HepG2 (cell line): Measurements from ENCODE around the gene SLC25A19. TPM values are rescaled to one million over a fixed set of nuclear protein-coding genes. Genes with fewer than 3 reads are reported as not detected.

Source experiments
- CENPBD1 ChIP-seq: sonication (generic); formaldehyde crosslinking; IDR thresholded peaks from 2 replicates; pipeline ENCODE4 v1.8.0; 2022; ENCODE audit warnings: missing genetic modification reagents, low read depth, mild to moderate bottlenecking, borderline replicate concordance
- HMGA1 ChIP-seq: sonication (generic); formaldehyde crosslinking; conservative IDR thresholded peaks from 2 replicates; pipeline ENCODE4 v1.4.0; 2020; ENCODE audit warnings: missing genetic modification reagents
- HMGXB3 ChIP-seq: sonication (generic); formaldehyde crosslinking; IDR thresholded peaks from 2 replicates; pipeline ENCODE4 v1.4.0; 2020; ENCODE audit warnings: missing genetic modification reagents, borderline replicate concordance
- KMT2A ChIP-seq: sonication (generic); formaldehyde crosslinking; IDR thresholded peaks from 2 replicates; pipeline ENCODE4 v1.4.0; 2020; ENCODE audit warnings: missing genetic modification reagents
- NFIB ChIP-seq: sonication (generic); formaldehyde crosslinking; IDR thresholded peaks from 2 replicates; pipeline ENCODE4 v1.9.0; 2021; ENCODE audit warnings: missing genetic modification reagents, mild to moderate bottlenecking, borderline replicate concordance
- ZNF333 ChIP-seq: sonication (generic); formaldehyde crosslinking; IDR thresholded peaks from 2 replicates; pipeline ENCODE4 v1.4.0; 2020; ENCODE audit warnings: mild to moderate bottlenecking, missing genetic modification reagents, borderline replicate concordance
- ZNF556 ChIP-seq: sonication (generic); formaldehyde crosslinking; IDR thresholded peaks from 2 replicates; pipeline ENCODE4 v1.4.0; 2020; ENCODE audit warnings: mild to moderate bottlenecking, missing genetic modification reagents, borderline replicate concordance
- ZNF850 ChIP-seq: sonication (generic); formaldehyde crosslinking; conservative IDR thresholded peaks from 2 replicates; pipeline ENCODE4 v1.9.0; 2021; ENCODE audit warnings: mild to moderate bottlenecking, missing genetic modification reagents
- polyA plus RNA-seq, 8 experiments: library from polyadenylated mRNA; depleted of rRNA in 3 of 8; stranded (reverse) in 7 of 8; unstranded in 1 of 8; fragments of >200 nt; fragmentation: Illumina TruSeq in 4 of 8; extraction: Trizol in 4 of 8; gene quantifications; 2 replicates each; pipeline versions ENCODE4 v1.2.1 to v1.2.3, GENCODE V29; 2011 to 2016; ENCODE audit warnings: low read depth in 4 of 8, missing spikeins in 1 of 8, mixed read lengths in 1 of 8; ENCODE audit not compliant: insufficient read depth in 1 of 8
- total RNA-seq, 5 experiments: library from RNA; depleted of rRNA; stranded (reverse); fragments of >200 nt; fragmentation: Illumina TruSeq; extraction: Trizol; gene quantifications; 2 replicates each; pipeline ENCODE4 v1.2.3, GENCODE V29; 2016; ENCODE audit warnings: low read depth in 1 of 5
- TF ChIP-seq, protein P1 (sequence below): sonication (generic); formaldehyde crosslinking; IDR thresholded peaks from 2 replicates; pipeline ENCODE4 v1.4.0; 2020; ENCODE audit warnings: missing genetic modification reagents
- TF ChIP-seq, protein P2 (sequence below): sonication (generic); formaldehyde crosslinking; IDR thresholded peaks from 2 replicates; pipeline ENCODE4 v1.5.1; 2020; ENCODE audit warnings: mild to moderate bottlenecking, missing genetic modification reagents
- TF ChIP-seq, protein P3 (sequence below): sonication (generic); formaldehyde crosslinking; IDR thresholded peaks from 2 replicates; pipeline ENCODE4 v1.4.0; 2020; ENCODE audit warnings: mild to moderate bottlenecking, missing genetic modification reagents
- TF ChIP-seq, protein P4 (sequence below): sonication (generic); formaldehyde crosslinking; IDR thresholded peaks from 2 replicates; pipeline ENCODE4 v1.4.0; 2020; ENCODE audit warnings: missing genetic modification reagents
- TF ChIP-seq, protein P5 (sequence below): sonication (generic); formaldehyde crosslinking; IDR thresholded peaks from 2 replicates; pipeline ENCODE4 v1.8.0; 2022; ENCODE audit warnings: mild to moderate bottlenecking, missing genetic modification reagents

SLC25A19 gene
- total and polyA plus RNA-seq, 2 of the 13 experiments (the other 11 are each of a cell fraction or from before 2014, with no cell fraction given) = 24.4 to 41.4 TPM

GRCh38 chr17:75267153-75267410, 22.2 kb downstream of the SLC25A19 start (continued):
- TF ChIP-seq HMGXB3 (no peak), ZNF556 (CRISPR knock-in tag) (no peak), ZNF850 (CRISPR knock-in tag) (no peak), NFIB (CRISPR knock-in tag) (no peak), KMT2A (CRISPR knock-in tag) (no peak), ZNF333 (CRISPR knock-in tag) (no peak), CENPBD1 (CRISPR knock-in tag) (no peak), HMGA1 (CRISPR knock-in tag) (no peak)
- TF ChIP-seq, protein P1, sequence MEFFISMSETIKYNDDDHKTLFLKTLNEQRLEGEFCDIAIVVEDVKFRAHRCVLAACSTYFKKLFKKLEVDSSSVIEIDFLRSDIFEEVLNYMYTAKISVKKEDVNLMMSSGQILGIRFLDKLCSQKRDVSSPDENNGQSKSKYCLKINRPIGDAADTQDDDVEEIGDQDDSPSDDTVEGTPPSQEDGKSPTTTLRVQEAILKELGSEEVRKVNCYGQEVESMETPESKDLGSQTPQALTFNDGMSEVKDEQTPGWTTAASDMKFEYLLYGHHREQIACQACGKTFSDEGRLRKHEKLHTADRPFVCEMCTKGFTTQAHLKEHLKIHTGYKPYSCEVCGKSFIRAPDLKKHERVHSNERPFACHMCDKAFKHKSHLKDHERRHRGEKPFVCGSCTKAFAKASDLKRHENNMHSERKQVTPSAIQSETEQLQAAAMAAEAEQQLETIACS (CRISPR knock-in tag) = no peak
- TF ChIP-seq, protein P2, sequence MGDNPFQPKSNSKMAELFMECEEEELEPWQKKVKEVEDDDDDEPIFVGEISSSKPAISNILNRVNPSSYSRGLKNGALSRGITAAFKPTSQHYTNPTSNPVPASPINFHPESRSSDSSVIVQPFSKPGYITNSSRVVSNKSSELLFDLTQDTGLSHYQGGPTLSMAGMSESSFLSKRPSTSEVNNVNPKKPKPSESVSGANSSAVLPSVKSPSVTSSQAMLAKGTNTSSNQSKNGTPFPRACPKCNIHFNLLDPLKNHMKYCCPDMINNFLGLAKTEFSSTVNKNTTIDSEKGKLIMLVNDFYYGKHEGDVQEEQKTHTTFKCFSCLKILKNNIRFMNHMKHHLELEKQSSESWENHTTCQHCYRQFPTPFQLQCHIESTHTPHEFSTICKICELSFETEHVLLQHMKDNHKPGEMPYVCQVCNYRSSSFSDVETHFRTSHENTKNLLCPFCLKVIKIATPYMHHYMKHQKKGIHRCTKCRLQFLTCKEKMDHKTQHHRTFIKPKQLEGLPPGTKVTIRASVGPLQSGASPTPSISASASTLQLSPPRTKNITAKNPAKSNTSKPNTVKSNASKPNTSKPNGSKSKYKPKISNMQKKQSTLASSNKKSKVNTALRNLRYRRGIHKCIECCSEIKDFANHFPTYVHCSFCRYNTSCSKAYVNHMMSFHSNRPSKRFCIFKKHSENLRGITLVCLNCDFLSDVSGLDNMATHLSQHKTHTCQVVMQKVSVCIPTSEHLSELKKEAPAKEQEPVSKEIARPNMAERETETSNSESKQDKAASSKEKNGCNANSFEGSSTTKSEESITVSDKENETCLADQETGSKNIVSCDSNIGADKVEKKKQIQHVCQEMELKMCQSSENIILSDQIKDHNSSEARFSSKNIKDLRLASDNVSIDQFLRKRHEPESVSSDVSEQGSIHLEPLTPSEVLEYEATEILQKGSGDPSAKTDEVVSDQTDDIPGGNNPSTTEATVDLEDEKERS = no peak
- TF ChIP-seq, protein P3, sequence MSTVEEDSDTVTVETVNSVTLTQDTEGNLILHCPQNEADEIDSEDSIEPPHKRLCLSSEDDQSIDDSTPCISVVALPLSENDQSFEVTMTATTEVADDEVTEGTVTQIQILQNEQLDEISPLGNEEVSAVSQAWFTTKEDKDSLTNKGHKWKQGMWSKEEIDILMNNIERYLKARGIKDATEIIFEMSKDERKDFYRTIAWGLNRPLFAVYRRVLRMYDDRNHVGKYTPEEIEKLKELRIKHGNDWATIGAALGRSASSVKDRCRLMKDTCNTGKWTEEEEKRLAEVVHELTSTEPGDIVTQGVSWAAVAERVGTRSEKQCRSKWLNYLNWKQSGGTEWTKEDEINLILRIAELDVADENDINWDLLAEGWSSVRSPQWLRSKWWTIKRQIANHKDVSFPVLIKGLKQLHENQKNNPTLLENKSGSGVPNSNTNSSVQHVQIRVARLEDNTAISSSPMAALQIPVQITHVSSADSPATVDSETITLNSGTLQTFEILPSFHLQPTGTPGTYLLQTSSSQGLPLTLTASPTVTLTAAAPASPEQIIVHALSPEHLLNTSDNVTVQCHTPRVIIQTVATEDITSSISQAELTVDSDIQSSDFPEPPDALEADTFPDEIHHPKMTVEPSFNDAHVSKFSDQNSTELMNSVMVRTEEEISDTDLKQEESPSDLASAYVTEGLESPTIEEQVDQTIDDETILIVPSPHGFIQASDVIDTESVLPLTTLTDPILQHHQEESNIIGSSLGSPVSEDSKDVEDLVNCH (CRISPR knock-in tag) = no peak
- TF ChIP-seq, protein P4, sequence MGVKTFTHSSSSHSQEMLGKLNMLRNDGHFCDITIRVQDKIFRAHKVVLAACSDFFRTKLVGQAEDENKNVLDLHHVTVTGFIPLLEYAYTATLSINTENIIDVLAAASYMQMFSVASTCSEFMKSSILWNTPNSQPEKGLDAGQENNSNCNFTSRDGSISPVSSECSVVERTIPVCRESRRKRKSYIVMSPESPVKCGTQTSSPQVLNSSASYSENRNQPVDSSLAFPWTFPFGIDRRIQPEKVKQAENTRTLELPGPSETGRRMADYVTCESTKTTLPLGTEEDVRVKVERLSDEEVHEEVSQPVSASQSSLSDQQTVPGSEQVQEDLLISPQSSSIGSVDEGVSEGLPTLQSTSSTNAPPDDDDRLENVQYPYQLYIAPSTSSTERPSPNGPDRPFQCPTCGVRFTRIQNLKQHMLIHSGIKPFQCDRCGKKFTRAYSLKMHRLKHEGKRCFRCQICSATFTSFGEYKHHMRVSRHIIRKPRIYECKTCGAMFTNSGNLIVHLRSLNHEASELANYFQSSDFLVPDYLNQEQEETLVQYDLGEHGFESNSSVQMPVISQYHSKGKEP (CRISPR knock-in tag) = no peak
- TF ChIP-seq, protein P5, sequence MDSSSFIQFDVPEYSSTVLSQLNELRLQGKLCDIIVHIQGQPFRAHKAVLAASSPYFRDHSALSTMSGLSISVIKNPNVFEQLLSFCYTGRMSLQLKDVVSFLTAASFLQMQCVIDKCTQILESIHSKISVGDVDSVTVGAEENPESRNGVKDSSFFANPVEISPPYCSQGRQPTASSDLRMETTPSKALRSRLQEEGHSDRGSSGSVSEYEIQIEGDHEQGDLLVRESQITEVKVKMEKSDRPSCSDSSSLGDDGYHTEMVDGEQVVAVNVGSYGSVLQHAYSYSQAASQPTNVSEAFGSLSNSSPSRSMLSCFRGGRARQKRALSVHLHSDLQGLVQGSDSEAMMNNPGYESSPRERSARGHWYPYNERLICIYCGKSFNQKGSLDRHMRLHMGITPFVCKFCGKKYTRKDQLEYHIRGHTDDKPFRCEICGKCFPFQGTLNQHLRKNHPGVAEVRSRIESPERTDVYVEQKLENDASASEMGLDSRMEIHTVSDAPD (CRISPR knock-in tag) = no peak
